ENCODE measurements around the gene TAF1B.

TAF1B gene

GRCh38 chr2:9961013-9961412 is 117.7 kb downstream of the TAF1B start:
- H2BK12ac ChIP-seq (ENCODE audit: low read length in 2 of 2): no peak overlapping the region
- no peak overlapping the region for H3K4me2 ChIP-seq (ENCODE audit: low read length, poor library complexity, severe bottlenecking)
- H3K4me1 ChIP-seq (ENCODE audit: control insufficient read depth, insufficient read depth, low read depth, low read length): no peaks in the 10 kb centered on the region
- no peak overlapping the region for H2BK5ac ChIP-seq (ENCODE audit: low read depth, low read length, poor library complexity, severe bottlenecking)
- no peak overlapping the region for H2AK5ac ChIP-seq (ENCODE audit: low read length, severe bottlenecking)
- 86% methylated on average over 10 of the region's 10 CpGs for WGBS
- H4K8ac ChIP-seq (ENCODE audit: low read length): no peak overlapping the region
- no peak overlapping the region for H3K27ac ChIP-seq (ENCODE audit: low read length, poor library complexity, severe bottlenecking)
- H3K14ac ChIP-seq (ENCODE audit: low read length in 2 of 2): no peak overlapping the region
- no peaks in the 10 kb centered on the region for H3K9me3 ChIP-seq (ENCODE audit: control insufficient read depth, low read length)
- no peak overlapping the region for H3K4me3 ChIP-seq (ENCODE audit: insufficient read depth in 1 of 2, low read depth in 1 of 2, low read length in 2 of 2)
- no peak overlapping the region for H3K9ac ChIP-seq (ENCODE audit: low read length)
- no peak overlapping the region for H2BK15ac ChIP-seq (ENCODE audit: low read depth, poor library complexity, severe bottlenecking)
- no peaks in the 10 kb centered on the region for H3K79me1 ChIP-seq (replicated peaks; ENCODE audit: low read length, poor library complexity, severe bottlenecking)
- H3K18ac ChIP-seq (ENCODE audit: low read depth in 1 of 2, low read length in 2 of 2): no peak overlapping the region
- no peaks in the 10 kb centered on the region for H3K27me3 ChIP-seq (ENCODE audit: control insufficient read depth in 1 of 2, insufficient read depth in 1 of 2, low read length in 2 of 2)
- DNase-seq: no peak
- no peak overlapping the region for H3K4ac ChIP-seq (ENCODE audit: low read depth in 1 of 2, low read length in 2 of 2)
- H3K36me3 ChIP-seq (ENCODE audit: control insufficient read depth in 1 of 2, insufficient read depth in 2 of 2, low read depth in 1 of 2, low read length in 2 of 2): no peaks in the 10 kb centered on the region
- H2AFZ ChIP-seq (ENCODE audit: low read depth, low read length): no peak overlapping the region
- H3K23ac ChIP-seq (ENCODE audit: low read length in 2 of 2): no peak overlapping the region
- H4K91ac ChIP-seq (ENCODE audit: low read length): no peak overlapping the region
- no peak overlapping the region for H2BK120ac ChIP-seq (ENCODE audit: low read depth, low read length)

- Histone ChIP-seq H4K91ac (ENCODE audit: low read length) (no peak overlapping the region), H3K9ac (ENCODE audit: low read length) (no peak overlapping the region), H2BK120ac (ENCODE audit: low read depth, low read length) (no peak overlapping the region), H2BK12ac (ENCODE audit: low read length in 2 of 2) (no peak overlapping the region), H3K79me1 (replicated peaks; ENCODE audit: low read length, poor library complexity, severe bottlenecking) (no peaks in the 10 kb centered on the region), H3K27me3 (ENCODE audit: control insufficient read depth in 1 of 2, insufficient read depth in 1 of 2, low read length in 2 of 2) (no peaks in the 10 kb centered on the region), H2AFZ (ENCODE audit: low read depth, low read length) (no peak overlapping the region), H3K4ac (ENCODE audit: low read depth in 1 of 2, low read length in 2 of 2) (no peak overlapping the region), H3K4me2 (ENCODE audit: low read length, poor library complexity, severe bottlenecking) (no peak overlapping the region), H4K8ac (ENCODE audit: low read length) (no peak overlapping the region), H3K4me1 (ENCODE audit: control insufficient read depth, insufficient read depth, low read depth, low read length) (no peaks in the 10 kb centered on the region), H2BK5ac (ENCODE audit: low read depth, low read length, poor library complexity, severe bottlenecking) (no peak overlapping the region), H2AK5ac (ENCODE audit: low read length, severe bottlenecking) (no peak overlapping the region), H2BK15ac (ENCODE audit: low read depth, poor library complexity, severe bottlenecking) (no peak overlapping the region), H3K27ac (ENCODE audit: low read length, poor library complexity, severe bottlenecking) (no peak overlapping the region), H3K18ac (ENCODE audit: low read depth in 1 of 2, low read length in 2 of 2) (no peak overlapping the region), H3K36me3 (ENCODE audit: control insufficient read depth in 1 of 2, insufficient read depth in 2 of 2, low read depth in 1 of 2, low read length in 2 of 2) (no peaks in the 10 kb centered on the region), H3K23ac (ENCODE audit: low read length in 2 of 2) (no peak overlapping the region), H3K14ac (ENCODE audit: low read length in 2 of 2) (no peak overlapping the region), H3K9me3 (ENCODE audit: control insufficient read depth, low read length) (no peaks in the 10 kb centered on the region), H3K4me3 (ENCODE audit: insufficient read depth in 1 of 2, low read depth in 1 of 2, low read length in 2 of 2) (no peak overlapping the region)
- 97% methylated on average over 7 of the region's 7 CpGs for WGBS
- DNase-seq: no peak
Measured at GRCh38 chr2:9964334-9964980, 121.2 kb downstream of the TAF1B start.

DNA sequence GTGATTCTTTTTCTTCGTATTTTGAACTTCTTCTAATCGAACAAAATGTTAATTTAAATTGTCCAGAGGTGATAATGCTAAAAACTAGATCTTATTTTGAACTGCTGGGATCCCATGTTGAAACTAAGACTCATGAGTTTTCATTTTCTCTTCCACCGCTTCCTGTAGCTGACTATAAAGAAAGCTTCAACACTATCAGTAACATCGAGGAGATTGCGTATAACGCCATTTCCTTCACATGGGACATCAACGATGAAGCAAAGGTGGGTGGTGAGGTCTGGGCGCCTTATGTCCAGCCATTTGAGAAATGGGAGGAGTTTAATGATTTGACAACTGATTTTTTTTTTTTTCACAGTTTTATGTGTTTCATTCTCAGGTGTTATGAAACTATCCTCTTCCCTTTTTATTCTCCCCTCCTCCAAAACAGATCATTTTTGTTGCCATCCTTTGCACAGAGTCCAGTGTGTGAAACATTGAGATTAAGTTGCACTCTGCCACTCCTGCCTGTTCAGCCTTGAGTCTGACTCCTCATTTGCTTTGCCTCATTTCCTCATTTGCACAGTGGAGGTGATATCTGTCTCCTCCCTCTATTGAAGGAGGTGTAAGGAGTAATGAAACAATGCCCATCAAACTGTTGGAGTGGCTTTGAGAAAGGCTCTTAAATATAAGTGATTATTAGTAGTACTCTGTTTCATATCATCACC is 122.0 kb downstream of the TAF1B start:
- H3K9ac ChIP-seq (ENCODE audit: low read length): no peak overlapping the region
- H3K27me3 ChIP-seq (ENCODE audit: control insufficient read depth in 1 of 2, insufficient read depth in 1 of 2, low read length in 2 of 2): no peaks in the 10 kb centered on the region
- H3K4me2 ChIP-seq (ENCODE audit: low read length, poor library complexity, severe bottlenecking): no peak overlapping the region
- H2BK120ac ChIP-seq (ENCODE audit: low read depth, low read length): no peak overlapping the region
- no peaks in the 10 kb centered on the region for H3K79me1 ChIP-seq (replicated peaks; ENCODE audit: low read length, poor library complexity, severe bottlenecking)
- H2BK5ac ChIP-seq (ENCODE audit: low read depth, low read length, poor library complexity, severe bottlenecking): no peak overlapping the region
- H2AK5ac ChIP-seq (ENCODE audit: low read length, severe bottlenecking): no peak overlapping the region
- no peak for DNase-seq
- H3K14ac ChIP-seq (ENCODE audit: low read length in 2 of 2): no peak overlapping the region
- no peak overlapping the region for H3K4ac ChIP-seq (ENCODE audit: low read depth in 1 of 2, low read length in 2 of 2)
- no peak overlapping the region for H2AFZ ChIP-seq (ENCODE audit: low read depth, low read length)
- H3K18ac ChIP-seq (ENCODE audit: low read depth in 1 of 2, low read length in 2 of 2): no peak overlapping the region
- H3K9me3 ChIP-seq (ENCODE audit: control insufficient read depth, low read length): no peaks in the 10 kb centered on the region
- 97% methylated on average over 8 of the region's 8 CpGs for WGBS
- no peak overlapping the region for H4K91ac ChIP-seq (ENCODE audit: low read length)
- H2BK15ac ChIP-seq (ENCODE audit: low read depth, poor library complexity, severe bottlenecking): no peak overlapping the region
- no peak overlapping the region for H3K4me3 ChIP-seq (ENCODE audit: insufficient read depth in 1 of 2, low read depth in 1 of 2, low read length in 2 of 2)
- no peak overlapping the region for H3K23ac ChIP-seq (ENCODE audit: low read length in 2 of 2)
- no peak overlapping the region for H3K27ac ChIP-seq (ENCODE audit: low read length, poor library complexity, severe bottlenecking)
- H4K8ac ChIP-seq (ENCODE audit: low read length): no peak overlapping the region
- no peaks in the 10 kb centered on the region for H3K36me3 ChIP-seq (ENCODE audit: control insufficient read depth in 1 of 2, insufficient read depth in 2 of 2, low read depth in 1 of 2, low read length in 2 of 2)
- H2BK12ac ChIP-seq (ENCODE audit: low read length in 2 of 2): no peak overlapping the region
- H3K4me1 ChIP-seq (ENCODE audit: control insufficient read depth, insufficient read depth, low read depth, low read length): no peaks in the 10 kb centered on the region

DNA sequence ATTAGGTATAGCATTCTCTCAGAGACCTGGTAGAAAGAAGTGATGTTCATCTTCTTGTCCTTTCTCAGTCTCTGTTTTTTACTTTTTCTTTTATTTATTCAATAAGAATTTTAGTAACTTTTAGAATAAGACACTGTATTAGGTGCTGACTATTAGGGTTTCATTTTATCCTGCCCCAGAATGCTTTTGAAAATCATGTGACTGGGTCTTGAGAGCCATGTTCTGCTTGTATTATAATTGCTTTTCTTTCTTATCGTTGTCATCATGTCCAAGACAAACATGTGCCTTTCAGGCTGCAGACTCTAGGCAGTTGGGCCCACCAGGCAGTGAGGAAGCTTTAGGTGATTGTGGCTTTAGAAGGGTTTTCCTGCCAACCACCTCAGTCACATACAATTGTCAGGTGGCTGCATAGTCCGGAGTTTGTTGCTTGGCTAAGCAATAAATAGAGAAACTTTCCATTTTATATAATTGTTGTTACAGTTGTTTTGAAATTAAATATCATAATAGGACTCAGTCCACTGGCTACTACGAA is 123.3 kb downstream of the TAF1B start:
- no peaks in the 10 kb centered on the region for H3K36me3 ChIP-seq (ENCODE audit: control insufficient read depth in 1 of 2, insufficient read depth in 2 of 2, low read depth in 1 of 2, low read length in 2 of 2)

More for the DNA sequence above, 123.3 kb downstream of the TAF1B start:
- no peak overlapping the region for H2BK5ac ChIP-seq (ENCODE audit: low read depth, low read length, poor library complexity, severe bottlenecking)
- H4K8ac ChIP-seq (ENCODE audit: low read length): no peak overlapping the region
- no peaks in the 10 kb centered on the region for H3K27me3 ChIP-seq (ENCODE audit: control insufficient read depth in 1 of 2, insufficient read depth in 1 of 2, low read length in 2 of 2)
- no peak overlapping the region for H3K27ac ChIP-seq (ENCODE audit: low read length, poor library complexity, severe bottlenecking)
- no peaks in the 10 kb centered on the region for H3K4me1 ChIP-seq (ENCODE audit: control insufficient read depth, insufficient read depth, low read depth, low read length)
- no peak overlapping the region for H3K4me3 ChIP-seq (ENCODE audit: insufficient read depth in 1 of 2, low read depth in 1 of 2, low read length in 2 of 2)
- H3K14ac ChIP-seq (ENCODE audit: low read length in 2 of 2): no peak overlapping the region
- no peak overlapping the region for H2BK12ac ChIP-seq (ENCODE audit: low read length in 2 of 2)
- H2BK15ac ChIP-seq (ENCODE audit: low read depth, poor library complexity, severe bottlenecking): no peak overlapping the region
- H2AK5ac ChIP-seq (ENCODE audit: low read length, severe bottlenecking): no peak overlapping the region
- H3K23ac ChIP-seq (ENCODE audit: low read length in 2 of 2): no peak overlapping the region
- H4K91ac ChIP-seq (ENCODE audit: low read length): no peak overlapping the region
- H3K18ac ChIP-seq (ENCODE audit: low read depth in 1 of 2, low read length in 2 of 2): no peak overlapping the region
- H3K9me3 ChIP-seq (ENCODE audit: control insufficient read depth, low read length): no peaks in the 10 kb centered on the region
- no peak overlapping the region for H3K9ac ChIP-seq (ENCODE audit: low read length)
- no peak overlapping the region for H3K4me2 ChIP-seq (ENCODE audit: low read length, poor library complexity, severe bottlenecking)
- H2BK120ac ChIP-seq (ENCODE audit: low read depth, low read length): no peak overlapping the region
- no peak for DNase-seq
- H2AFZ ChIP-seq (ENCODE audit: low read depth, low read length): no peak overlapping the region
- H3K4ac ChIP-seq (ENCODE audit: low read depth in 1 of 2, low read length in 2 of 2): no peak overlapping the region
- H3K79me1 ChIP-seq (replicated peaks; ENCODE audit: low read length, poor library complexity, severe bottlenecking): no peaks in the 10 kb centered on the region
- 89% methylated on average over 2 of the region's 3 CpGs for WGBS

Data from mesenchymal stem cell (in vitro differentiated cells and primary cell).